Left ventricle myocardium inferior (tissue), 1 donor: ENCODE data around the gene ACACB. TPM values are rescaled to one million over a fixed set of nuclear protein-coding genes. Genes with fewer than 3 reads are reported as not detected.

Experiments
- DNase-seq: peaks from one replicate; pipeline ENCODE4 v3.0.0-alpha.2; 2020
- H3K27ac ChIP-seq: fragments of 200-600 bp; replicated peaks from 2 replicates; pipeline ENCODE4 v1.8.0; 2021
- H3K27me3 ChIP-seq: fragments of 200-600 bp; 2 replicates; pipeline ENCODE4 v1.8.0; 2021; ENCODE audit warnings: low read depth
- H3K36me3 ChIP-seq: fragments of 200-600 bp; 2 replicates; pipeline ENCODE4 v1.8.0; 2021
- H3K4me1 ChIP-seq: fragments of 200-600 bp; 2 replicates; pipeline ENCODE4 v1.8.0; 2021
- H3K4me3 ChIP-seq: fragments of 200-600 bp; 2 replicates; pipeline ENCODE4 v1.8.0; 2021; ENCODE audit warnings: mild to moderate bottlenecking, moderate library complexity
- H3K9me3 ChIP-seq: fragments of 200-600 bp; replicated peaks from 2 replicates; pipeline ENCODE4 v1.8.0; 2021
- intact Hi-C: fragments of 100-400 bp; cut with micrococcal nuclease; formaldehyde crosslinking; loops from one replicate; pipeline ENCODE4 v1.11.0; 2022
- total RNA-seq: library from RNA; stranded (reverse); fragmentation: NEBNext Ultra II Directional; extraction: Animal tissue kit (Norgen Biotek cat#: 25700); gene quantifications from one replicate; pipeline ENCODE4 v1.2.1, GENCODE V29; 2021
- TF ChIP-seq, protein P1 (sequence below): fragments of 200-600 bp; IDR thresholded peaks from 2 replicates; pipeline ENCODE4 v1.8.0; 2021; ENCODE audit warnings: antibody characterized with exemption, mild to moderate bottlenecking, borderline replicate concordance
- donor health status: DM: no; HTN: yes; CAD: no; lungs with severe emphysema.

ACACB gene
- total RNA-seq, 1 donor from 2014 or later = 123 TPM

GRCh38 chr12:109099431-109100020 lies 16.9 kb upstream of the ACACB start:
- TF ChIP-seq, protein P1, sequence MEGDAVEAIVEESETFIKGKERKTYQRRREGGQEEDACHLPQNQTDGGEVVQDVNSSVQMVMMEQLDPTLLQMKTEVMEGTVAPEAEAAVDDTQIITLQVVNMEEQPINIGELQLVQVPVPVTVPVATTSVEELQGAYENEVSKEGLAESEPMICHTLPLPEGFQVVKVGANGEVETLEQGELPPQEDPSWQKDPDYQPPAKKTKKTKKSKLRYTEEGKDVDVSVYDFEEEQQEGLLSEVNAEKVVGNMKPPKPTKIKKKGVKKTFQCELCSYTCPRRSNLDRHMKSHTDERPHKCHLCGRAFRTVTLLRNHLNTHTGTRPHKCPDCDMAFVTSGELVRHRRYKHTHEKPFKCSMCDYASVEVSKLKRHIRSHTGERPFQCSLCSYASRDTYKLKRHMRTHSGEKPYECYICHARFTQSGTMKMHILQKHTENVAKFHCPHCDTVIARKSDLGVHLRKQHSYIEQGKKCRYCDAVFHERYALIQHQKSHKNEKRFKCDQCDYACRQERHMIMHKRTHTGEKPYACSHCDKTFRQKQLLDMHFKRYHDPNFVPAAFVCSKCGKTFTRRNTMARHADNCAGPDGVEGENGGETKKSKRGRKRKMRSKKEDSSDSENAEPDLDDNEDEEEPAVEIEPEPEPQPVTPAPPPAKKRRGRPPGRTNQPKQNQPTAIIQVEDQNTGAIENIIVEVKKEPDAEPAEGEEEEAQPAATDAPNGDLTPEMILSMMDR = no peak
- no peaks in the 10 kb centered on the region for H3K9me3 ChIP-seq
- peaks cover 37% of the 10 kb centered on the region for H3K4me1 ChIP-seq
- H3K4me3 ChIP-seq = peak overlapping the region; percentile 76
- intact Hi-C loops = no loop called here
- H3K27ac ChIP-seq = peak overlapping the region; percentile 90
- no peaks in the 10 kb centered on the region for H3K27me3 ChIP-seq
- peaks cover 42% of the 10 kb centered on the region for H3K36me3 ChIP-seq
- no peak for DNase-seq

- no peaks in the 10 kb centered on the region for H3K27me3 ChIP-seq
- no peak overlapping the region for H3K4me3 ChIP-seq
- H3K36me3 ChIP-seq = peaks cover 54% of the 10 kb centered on the region
- H3K27ac ChIP-seq = no peak overlapping the region
- TF ChIP-seq, protein P1 = no peak
- DNase-seq = no peak
- peaks cover 37% of the 10 kb centered on the region for H3K4me1 ChIP-seq
- intact Hi-C loops = no loop called here
- no peaks in the 10 kb centered on the region for H3K9me3 ChIP-seq
Observed at GRCh38 chr12:109100741-109101140, 15.6 kb upstream of the ACACB start.

GRCh38 chr12:109102491-109102890 lies 13.9 kb upstream of the ACACB start:
- TF ChIP-seq, protein P1 = no peak
- Histone ChIP-seq H3K9me3 (no peaks in the 10 kb centered on the region), H3K36me3 (peaks cover 69% of the 10 kb centered on the region), H3K27me3 (no peaks in the 10 kb centered on the region), H3K4me1 (peaks cover 32% of the 10 kb centered on the region), H3K4me3 (no peak overlapping the region), H3K27ac (no peak overlapping the region)
- intact Hi-C loops = no loop called here
- DNase-seq = no peak

GRCh38 chr12:109105176-109105575 lies 11.2 kb upstream of the ACACB start:
- Histone ChIP-seq H3K36me3 (peaks cover 71% of the 10 kb centered on the region), H3K9me3 (no peaks in the 10 kb centered on the region)
- TF ChIP-seq, protein P1 = no peak

GRCh38 chr12:109109746-109110350 lies 6.5 kb upstream of the ACACB start:
- TF ChIP-seq, protein P1 = no peak
- Histone ChIP-seq H3K36me3 (peaks cover 31% of the 10 kb centered on the region), H3K27me3 (no peaks in the 10 kb centered on the region), H3K4me1 (peaks cover 44% of the 10 kb centered on the region), H3K9me3 (no peaks in the 10 kb centered on the region), H3K27ac (peak overlapping the region; percentile 97), H3K4me3 (no peak overlapping the region)
- no peak for DNase-seq
- intact Hi-C loops = no loop called here

More at GRCh38 chr12:109105176-109105575, 11.2 kb upstream of the ACACB start:
- intact Hi-C loops = no loop called here
- Histone ChIP-seq H3K27ac (no peak overlapping the region), H3K4me3 (no peak overlapping the region), H3K4me1 (peaks cover 11% of the 10 kb centered on the region), H3K27me3 (no peaks in the 10 kb centered on the region)
- DNase-seq = no peak
